ENCODE data around the gene EPS8L2.

Gene EPS8L2

GRCh38 chr11:771617-772204 lies 65.7 kb downstream of the EPS8L2 start:
- in situ Hi-C loops (cut with HindIII; ENCODE audit: low sequenced_read_pairs): loop anchor here (25.0 kb wide), 1 partner anchor 109 kb away; no protein-coding TSS in a partner anchor

GRCh38 chr11:772429-773390 lies 66.7 kb downstream of the EPS8L2 start:
- in situ Hi-C loops (cut with HindIII; ENCODE audit: low sequenced_read_pairs): loop anchor here (25.0 kb wide), 1 partner anchor 110 kb away; no protein-coding TSS in a partner anchor

- in situ Hi-C loops (cut with HindIII; ENCODE audit: low sequenced_read_pairs): loop anchor here (25.0 kb wide), 1 partner anchor 111 kb away; no protein-coding TSS in a partner anchor
These were observed 67.4 kb downstream of the EPS8L2 start for GRCh38 chr11:773425-773824.

- in situ Hi-C loops (cut with HindIII; ENCODE audit: low sequenced_read_pairs): loop anchor here (25.0 kb wide), 1 partner anchor 112 kb away; no protein-coding TSS in a partner anchor
These were observed 67.8 kb downstream of the EPS8L2 start for GRCh38 chr11:773830-774229.

- in situ Hi-C loops (cut with HindIII; ENCODE audit: low sequenced_read_pairs): loop anchor here (25.0 kb wide), 1 partner anchor 113 kb away; no protein-coding TSS in a partner anchor
These were observed 69.0 kb downstream of the EPS8L2 start for GRCh38 chr11:774873-775592.

GRCh38 chr11:776263-776560 lies 70.2 kb downstream of the EPS8L2 start:
- in situ Hi-C loops (cut with HindIII; ENCODE audit: low sequenced_read_pairs): no loop called here

GRCh38 chr11:776561-777287 lies 70.7 kb downstream of the EPS8L2 start:
- in situ Hi-C loops (cut with HindIII; ENCODE audit: low sequenced_read_pairs): no loop called here
